Activated naive CD8-positive, alpha-beta T cell treated with anti-CD3 and anti-CD28 coated beads, Interleukin-2, amount 50 U/mL, for 16 hours (primary cell): ENCODE data around the gene TSPEAR.

Source experiments
- DNase-seq: peaks from one replicate; pipeline ENCODE4 v3.0.0-alpha.2; 2020; ENCODE audit warnings: low read depth, low spot score

TSPEAR gene

GRCh38 chr21:44711327-44712202, at the start of gene TSPEAR:
Gene TSPEAR (minus strand): TSS chr21:44711572. CDS start chr21:44711514, 58 bp downstream.
- no peak for DNase-seq

GRCh38 chr21:44760376-44760775, 49.0 kb upstream of the TSPEAR start:
- no peak for DNase-seq

GRCh38 chr21:44759628-44760285, 48.4 kb upstream of the TSPEAR start:
- no peak for DNase-seq

- DNase-seq, result no peak
These were observed 47.6 kb upstream of the TSPEAR start for GRCh38 chr21:44758781-44759627.

- no peak for DNase-seq
These were observed 46.8 kb upstream of the TSPEAR start for GRCh38 chr21:44758141-44758561.

GRCh38 chr21:44757731-44758130, 46.4 kb upstream of the TSPEAR start:
- DNase-seq, result no peak

GRCh38 chr21:44756423-44757185, 45.2 kb upstream of the TSPEAR start:
- DNase-seq, result no peak

- DNase-seq, result no peak
These were observed 43.9 kb upstream of the TSPEAR start for GRCh38 chr21:44755227-44755626.

- no peak for DNase-seq
These were observed 42.0 kb upstream of the TSPEAR start for GRCh38 chr21:44753357-44753756.

- no peak for DNase-seq
These were observed 41.4 kb upstream of the TSPEAR start for GRCh38 chr21:44752671-44753235.

GRCh38 chr21:44751799-44752636, 40.6 kb upstream of the TSPEAR start:
- no peak for DNase-seq

GRCh38 chr21:44751186-44751798, 39.9 kb upstream of the TSPEAR start:
- no peak for DNase-seq

- no peak for DNase-seq
These were observed 39.3 kb upstream of the TSPEAR start for GRCh38 chr21:44750675-44751025.

GRCh38 chr21:44749759-44750674, 38.6 kb upstream of the TSPEAR start:
- DNase-seq, result no peak

- no peak for DNase-seq
These were observed 37.9 kb upstream of the TSPEAR start for GRCh38 chr21:44749116-44749758.

- DNase-seq, result no peak
These were observed 37.2 kb upstream of the TSPEAR start for GRCh38 chr21:44748621-44749020.

- DNase-seq, result no peak
These were observed 31.2 kb upstream of the TSPEAR start for GRCh38 chr21:44742418-44743153.
